KOPT-K1 (cell line): ENCODE data around the gene NCLN.
A peak's percentile ranks its signal among the peaks of the same experiment; 100 is the strongest.
"Not testable (repeated sequence)": the region's sequence is repeated elsewhere in the genome, so short reads cannot be mapped to it uniquely, and the experiment has no call there.

Source experiments
- H3K27ac ChIP-seq: fragments of 200-600 bp; sonication (generic); 2 replicates; pipeline ENCODE4 v1.5.1; 2016; ENCODE audit warnings: antibody characterized with exemption, mild to moderate bottlenecking, low read depth, low read length; ENCODE audit not compliant: poor library complexity, severe bottlenecking
- H3K36me3 ChIP-seq: fragments of 200-600 bp; sonication (generic); 2 replicates; pipeline ENCODE4 v1.5.1; 2017; ENCODE audit warnings: antibody characterized with exemption, mild to moderate bottlenecking, low read length, moderate library complexity; ENCODE audit not compliant: insufficient read depth
- H3K9me3 ChIP-seq: fragments of 200-600 bp; sonication (generic); 2 replicates; pipeline ENCODE4 v1.5.1; 2017; ENCODE audit warnings: antibody characterized with exemption, low read length, mild to moderate bottlenecking; ENCODE audit not compliant: insufficient read depth, poor library complexity, severe bottlenecking

Gene NCLN

DNA sequence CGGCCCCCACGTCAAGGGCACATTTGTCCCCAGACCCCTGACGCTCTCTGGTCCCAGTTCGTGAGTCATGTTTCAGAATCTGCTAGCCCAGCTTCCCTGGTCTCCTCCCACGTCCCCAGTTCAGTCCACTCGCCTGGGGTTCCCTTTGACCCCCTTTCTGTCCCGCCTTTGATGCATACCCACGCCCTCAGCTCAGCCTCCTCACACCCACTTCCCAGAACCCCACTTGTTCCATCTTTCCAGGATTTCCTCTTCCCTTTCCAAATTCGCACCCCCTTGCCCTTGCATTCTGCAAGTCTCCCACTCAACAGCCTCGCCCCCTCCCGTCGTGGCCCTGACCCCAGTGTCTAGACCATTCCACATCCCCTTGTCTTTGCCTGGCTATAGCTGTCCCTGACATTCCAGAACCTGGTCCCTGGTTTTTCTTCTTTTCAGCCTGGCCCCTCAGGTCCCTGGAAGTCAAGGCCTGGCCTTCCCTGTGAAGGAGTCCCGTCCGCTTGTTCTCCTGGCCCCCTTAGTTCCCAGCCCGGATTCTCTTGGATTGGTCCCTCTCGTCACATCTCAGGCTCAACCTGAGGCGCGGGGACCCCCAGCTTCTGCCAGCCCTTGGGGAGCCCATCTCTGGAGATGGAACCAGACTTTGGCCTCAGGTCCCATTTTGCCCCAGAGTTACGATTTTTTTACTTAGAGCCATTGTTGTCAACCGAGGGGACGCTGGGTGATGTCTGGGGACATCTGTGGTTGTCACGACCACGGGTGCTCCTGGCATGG is 1.3 kb downstream of the NCLN start:
- peak overlapping the region; percentile 81 for H3K27ac ChIP-seq
- H3K36me3 ChIP-seq, result peaks cover 46% of the 10 kb centered on the region

DNA sequence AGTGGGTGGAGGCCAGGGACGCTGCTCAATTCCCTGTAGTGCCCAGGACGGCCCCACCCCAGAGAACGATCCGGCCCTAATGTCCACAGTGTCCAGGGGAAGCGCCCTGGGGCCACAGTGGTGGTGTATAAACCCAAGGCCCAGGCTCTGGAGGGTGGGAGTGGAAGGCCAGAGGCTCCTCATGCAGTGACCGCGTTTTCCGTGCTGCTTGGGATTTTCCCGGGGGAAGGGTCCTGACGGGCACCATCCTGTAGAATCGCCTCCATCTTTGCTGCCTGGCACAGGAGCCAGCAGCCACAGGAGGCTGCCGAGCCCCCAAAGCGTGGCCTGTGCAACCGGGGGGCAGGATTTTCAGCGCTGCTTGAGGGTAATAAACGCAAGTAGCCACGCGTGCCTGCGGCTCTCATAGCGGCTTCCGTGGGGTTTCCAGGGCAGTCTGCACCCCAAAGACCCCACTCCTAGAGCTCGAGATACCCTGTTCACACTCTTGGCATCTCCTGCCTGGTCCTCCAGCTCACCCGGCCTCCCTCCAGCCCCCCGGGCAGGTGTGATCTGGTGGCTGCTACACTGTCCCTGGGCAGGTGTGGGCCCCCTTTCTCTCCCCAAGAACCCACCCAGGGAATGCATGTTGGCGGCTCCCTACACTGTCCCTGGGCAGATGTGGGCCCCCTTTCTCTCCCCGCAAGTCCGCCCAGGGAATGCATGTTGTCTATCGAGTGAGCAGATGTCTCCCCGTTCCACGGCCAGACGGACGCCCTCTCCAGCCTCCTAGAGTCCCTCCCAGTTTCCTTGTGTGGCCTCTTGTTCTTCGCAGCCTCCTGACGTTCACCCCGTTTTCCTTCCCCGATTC is 2.2 kb downstream of the NCLN start:
- no peaks in the 10 kb centered on the region for H3K9me3 ChIP-seq
- H3K36me3 ChIP-seq, result peaks cover 51% of the 10 kb centered on the region
- no peak overlapping the region for H3K27ac ChIP-seq

More for the DNA sequence above, 1.3 kb downstream of the NCLN start:
- H3K9me3 ChIP-seq, result no peaks in the 10 kb centered on the region

DNA sequence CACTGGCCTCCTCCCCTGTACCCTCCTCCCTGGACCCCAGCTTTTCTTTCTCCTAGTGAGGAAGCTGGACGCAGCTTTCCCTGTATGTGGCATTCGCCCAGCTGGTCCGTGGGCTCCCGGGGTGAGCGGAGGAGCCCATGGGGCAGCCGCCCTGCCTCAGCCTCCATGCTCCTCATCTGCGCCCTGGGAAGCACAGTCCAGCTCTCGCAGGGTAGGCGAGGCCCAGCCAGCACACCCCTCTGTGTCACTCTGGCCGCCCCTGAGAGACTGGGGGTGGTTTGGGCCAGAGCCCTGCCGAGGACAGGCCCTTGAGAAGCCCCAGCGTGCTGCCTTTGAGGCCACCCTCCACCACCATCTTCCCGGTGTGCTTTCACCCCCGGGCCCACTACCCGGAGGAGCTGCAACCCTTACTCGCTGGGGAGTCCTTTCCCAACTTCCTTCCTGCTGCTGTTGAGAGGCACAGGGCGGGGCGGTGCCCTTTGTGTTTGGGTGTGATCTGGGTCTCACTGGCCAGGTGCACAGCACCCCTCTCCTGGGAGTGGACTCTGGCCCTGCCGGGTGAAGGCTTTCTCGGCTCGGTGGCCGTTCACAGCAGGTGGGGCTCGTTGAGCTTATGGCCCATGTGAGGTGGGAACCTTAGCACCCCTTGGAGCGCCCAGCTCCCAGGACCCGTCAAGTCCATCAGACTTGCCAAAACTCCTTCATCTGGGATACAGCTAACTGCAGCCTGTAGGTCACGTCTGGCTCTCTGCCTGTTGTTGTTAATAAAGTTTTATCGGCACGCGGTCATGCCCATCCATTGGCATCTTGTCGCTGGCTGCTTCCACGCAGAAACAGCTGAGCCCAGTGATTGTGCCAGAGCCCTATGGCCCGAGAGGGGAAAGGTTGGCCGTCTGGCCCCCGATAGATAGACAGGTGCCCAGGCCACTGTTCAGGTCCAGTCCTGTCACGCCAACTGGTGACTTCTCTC is 3.2 kb downstream of the NCLN start:
- Histone ChIP-seq H3K9me3 (no peaks in the 10 kb centered on the region), H3K36me3 (peaks cover 58% of the 10 kb centered on the region), H3K27ac (no peak overlapping the region)

DNA sequence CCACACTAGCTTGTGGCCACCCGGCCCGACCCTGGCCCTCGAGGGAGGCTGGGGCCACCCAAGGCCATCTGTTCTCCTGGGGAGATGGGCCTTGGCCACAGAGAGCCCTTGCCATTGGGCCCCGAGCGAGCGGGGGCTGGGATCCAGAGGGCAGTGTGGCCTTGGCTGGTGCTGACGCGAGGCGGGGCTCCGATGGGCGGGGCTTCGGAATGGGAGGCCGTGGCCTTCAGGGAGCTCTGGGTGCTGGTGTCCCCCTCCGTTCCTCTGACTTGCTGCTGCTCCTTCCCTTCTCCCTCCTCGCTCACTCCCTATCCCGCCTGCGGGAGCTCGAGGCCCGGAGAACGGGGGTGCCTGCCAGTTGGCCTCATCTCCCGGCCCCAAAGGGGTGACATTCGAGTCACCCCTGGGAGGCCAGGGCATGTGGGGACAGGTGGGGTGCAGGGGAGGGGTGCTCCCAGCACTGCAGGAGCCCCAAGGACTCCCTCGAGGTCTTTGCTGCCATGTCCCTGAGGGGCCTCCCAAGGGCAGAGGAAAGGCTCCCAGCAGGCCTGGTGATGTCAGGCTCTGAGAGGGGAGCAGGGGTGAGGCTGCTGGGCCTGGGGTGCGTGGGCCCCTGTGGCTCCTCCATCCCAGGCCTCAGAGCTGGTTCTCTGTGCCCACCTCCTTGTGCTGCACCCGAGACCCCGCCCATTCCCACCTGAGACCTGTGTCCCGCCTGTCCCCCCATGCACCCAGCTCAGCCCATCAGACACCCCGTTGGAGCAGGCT is 4.2 kb downstream of the NCLN start:
- Histone ChIP-seq H3K27ac (no peak overlapping the region), H3K36me3 (peaks cover 59% of the 10 kb centered on the region), H3K9me3 (no peaks in the 10 kb centered on the region)

DNA sequence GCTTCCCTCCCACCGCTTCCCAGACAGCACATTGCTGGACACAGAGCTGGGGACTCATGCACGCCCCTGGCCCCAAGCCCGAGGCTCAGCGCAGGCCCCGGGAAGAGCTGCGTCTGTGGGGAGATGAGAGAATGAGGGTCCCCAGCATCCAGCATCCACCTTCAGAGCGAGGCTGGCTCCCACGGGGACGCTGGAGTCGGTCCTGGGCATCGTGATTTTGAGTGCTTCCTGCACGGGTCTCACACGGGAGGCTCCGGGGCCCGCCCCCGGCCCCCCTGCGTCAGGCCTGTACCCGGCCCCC is 4.7 kb downstream of the NCLN start:
- H3K27ac ChIP-seq, result no peak overlapping the region
- peaks cover 63% of the 10 kb centered on the region for H3K36me3 ChIP-seq
- no peaks in the 10 kb centered on the region for H3K9me3 ChIP-seq

DNA sequence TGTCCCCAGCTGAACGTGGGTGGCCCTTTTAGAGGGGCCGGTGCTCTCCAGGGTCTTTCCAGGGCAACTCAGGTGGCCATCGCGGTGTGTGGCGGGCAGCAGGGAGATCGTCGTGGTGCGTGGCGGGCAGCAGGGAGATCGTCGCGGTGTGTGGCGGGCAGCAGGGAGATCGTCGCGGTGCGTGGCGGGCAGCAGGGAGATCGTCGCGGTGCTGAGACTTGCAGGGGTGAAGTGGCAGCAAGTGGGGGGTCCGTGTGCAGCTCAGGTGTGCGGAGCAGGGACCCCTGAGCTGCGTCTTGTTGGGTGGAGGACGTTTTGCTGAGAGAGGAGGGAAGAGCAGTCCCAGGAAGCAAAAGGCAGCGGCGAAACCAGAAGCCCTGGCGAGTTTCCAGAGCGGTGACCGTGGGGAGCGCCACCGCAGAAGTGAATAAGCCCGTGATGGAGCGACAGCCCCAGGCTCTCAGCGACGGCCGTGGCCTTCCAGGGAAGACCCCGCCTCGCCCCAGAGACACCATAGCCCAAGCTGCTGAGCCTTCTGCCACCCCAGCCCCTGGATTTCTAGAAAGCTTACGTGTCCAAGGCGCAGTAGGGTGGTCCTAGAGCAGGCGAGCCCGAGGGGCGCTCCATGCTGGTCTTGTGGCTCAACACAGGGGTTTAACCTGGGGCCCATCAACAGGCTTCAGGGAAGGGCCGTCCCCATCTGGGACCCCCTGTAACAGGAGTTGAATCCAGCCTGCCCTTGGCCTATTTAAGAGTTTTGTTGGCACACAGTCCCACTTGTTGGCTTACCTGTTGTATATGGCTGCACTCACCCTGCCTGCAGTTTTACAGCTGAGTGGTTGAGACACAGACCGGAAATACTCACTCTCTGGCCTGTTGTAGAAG is 5.4 kb downstream of the NCLN start:
- H3K9me3 ChIP-seq, result no peaks in the 10 kb centered on the region
- no peak overlapping the region for H3K27ac ChIP-seq
- H3K36me3 ChIP-seq, result peaks cover 69% of the 10 kb centered on the region

DNA sequence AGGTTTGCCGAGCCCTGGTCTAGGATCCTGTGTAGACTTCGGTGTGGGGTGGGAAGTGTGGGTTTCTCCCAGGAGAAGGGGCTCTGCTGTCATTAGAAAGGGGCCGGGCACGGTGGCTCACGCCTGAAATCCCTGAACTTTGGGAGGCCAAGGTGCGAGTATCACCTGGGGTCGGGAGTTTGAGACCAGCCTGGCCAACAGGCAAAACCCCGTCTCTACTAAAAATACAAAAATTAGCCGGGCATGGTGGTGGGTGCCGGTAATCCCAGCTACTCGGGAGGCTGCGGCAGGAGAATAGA is 6.0 kb downstream of the NCLN start:
- not testable (repeated sequence) for H3K27ac ChIP-seq
- H3K36me3 ChIP-seq, result peaks cover 75% of the 10 kb centered on the region

DNA sequence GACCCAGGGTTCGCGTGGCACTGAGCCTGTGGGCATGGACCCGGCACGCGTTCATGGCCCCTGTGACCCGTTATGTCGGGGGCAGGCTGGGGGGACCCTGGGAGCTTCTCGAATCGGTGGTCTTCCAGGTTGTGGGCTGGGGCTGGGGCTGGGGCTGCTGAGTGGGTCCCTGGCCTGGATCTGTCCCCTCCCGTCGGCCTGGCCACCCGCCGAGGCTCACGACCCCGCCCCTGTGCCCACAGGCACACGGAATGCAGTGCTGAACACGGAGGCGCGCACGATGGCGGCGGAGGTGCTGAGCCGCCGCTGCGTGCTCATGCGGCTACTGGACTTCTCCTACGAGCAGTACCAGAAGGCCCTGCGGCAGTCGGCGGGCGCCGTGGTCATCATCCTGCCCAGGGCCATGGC is 6.5 kb downstream of the NCLN start:
- Histone ChIP-seq H3K27ac (no peak overlapping the region), H3K9me3 (no peaks in the 10 kb centered on the region), H3K36me3 (peaks cover 79% of the 10 kb centered on the region)

More for the DNA sequence above, 6.0 kb downstream of the NCLN start:
- not testable (repeated sequence) for H3K9me3 ChIP-seq

DNA sequence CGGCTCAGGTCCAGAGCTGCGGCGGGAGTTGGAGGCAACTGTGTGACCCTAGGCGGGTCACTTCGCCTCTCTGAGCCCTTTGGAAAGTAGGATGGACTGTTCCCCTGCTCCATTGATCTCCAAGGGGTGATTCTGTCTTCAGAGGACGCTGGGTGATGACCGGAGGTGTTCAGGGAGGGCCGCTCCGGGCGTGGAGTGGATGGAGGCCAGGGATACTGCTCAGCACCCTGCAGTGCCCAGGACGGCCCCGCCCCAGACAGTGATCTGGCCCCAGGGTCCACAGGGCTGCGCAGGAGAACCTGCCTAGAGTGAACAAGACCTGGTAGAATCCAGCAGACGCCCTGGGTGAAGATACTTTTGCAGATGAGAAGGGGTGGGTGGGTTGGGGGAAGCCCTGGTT is 7.0 kb downstream of the NCLN start:
- no peaks in the 10 kb centered on the region for H3K9me3 ChIP-seq
- H3K36me3 ChIP-seq, result peaks cover 81% of the 10 kb centered on the region
- no peak overlapping the region for H3K27ac ChIP-seq

DNA sequence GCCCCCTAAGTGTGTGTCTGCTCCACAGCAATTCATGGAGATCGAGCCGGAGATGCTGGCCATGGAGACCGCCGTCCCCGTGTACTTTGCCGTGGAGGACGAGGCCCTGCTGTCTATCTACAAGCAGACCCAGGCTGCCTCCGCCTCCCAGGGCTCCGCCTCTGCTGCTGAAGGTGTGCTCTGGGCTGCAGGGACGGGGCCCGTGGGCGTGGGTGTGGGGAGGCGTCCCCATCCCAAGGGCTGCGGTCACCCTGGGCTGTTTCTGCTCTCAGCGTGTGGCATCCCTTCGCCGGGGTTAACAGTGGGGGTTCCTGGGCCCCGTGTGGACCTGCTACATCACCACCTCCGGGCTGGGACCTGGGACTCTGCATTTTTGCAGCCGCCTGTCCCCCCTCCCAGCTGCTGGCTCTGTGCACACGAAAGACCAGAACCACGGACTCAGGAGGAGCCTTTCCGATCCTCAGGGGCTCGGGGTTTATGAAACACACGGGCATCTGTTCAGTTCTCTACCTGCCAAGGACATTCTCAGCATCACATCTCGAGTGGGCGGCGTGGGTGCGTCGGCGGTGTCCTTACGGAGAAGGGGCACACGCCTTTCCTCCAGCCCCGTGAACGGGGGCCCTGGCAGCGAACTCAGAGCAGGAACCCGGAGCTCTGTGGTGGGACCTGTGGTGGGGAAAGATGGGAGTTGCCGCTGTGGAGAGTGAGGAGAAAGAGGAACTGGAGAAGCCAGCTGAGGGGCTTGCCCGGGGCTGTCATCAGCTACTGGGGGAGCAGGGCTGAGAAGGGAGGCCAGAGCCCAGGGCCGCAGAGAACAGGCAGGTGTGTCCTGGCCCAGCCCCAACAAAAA is 7.8 kb downstream of the NCLN start:
- Histone ChIP-seq H3K27ac (no peak overlapping the region), H3K36me3 (peaks cover 82% of the 10 kb centered on the region), H3K9me3 (no peaks in the 10 kb centered on the region)

DNA sequence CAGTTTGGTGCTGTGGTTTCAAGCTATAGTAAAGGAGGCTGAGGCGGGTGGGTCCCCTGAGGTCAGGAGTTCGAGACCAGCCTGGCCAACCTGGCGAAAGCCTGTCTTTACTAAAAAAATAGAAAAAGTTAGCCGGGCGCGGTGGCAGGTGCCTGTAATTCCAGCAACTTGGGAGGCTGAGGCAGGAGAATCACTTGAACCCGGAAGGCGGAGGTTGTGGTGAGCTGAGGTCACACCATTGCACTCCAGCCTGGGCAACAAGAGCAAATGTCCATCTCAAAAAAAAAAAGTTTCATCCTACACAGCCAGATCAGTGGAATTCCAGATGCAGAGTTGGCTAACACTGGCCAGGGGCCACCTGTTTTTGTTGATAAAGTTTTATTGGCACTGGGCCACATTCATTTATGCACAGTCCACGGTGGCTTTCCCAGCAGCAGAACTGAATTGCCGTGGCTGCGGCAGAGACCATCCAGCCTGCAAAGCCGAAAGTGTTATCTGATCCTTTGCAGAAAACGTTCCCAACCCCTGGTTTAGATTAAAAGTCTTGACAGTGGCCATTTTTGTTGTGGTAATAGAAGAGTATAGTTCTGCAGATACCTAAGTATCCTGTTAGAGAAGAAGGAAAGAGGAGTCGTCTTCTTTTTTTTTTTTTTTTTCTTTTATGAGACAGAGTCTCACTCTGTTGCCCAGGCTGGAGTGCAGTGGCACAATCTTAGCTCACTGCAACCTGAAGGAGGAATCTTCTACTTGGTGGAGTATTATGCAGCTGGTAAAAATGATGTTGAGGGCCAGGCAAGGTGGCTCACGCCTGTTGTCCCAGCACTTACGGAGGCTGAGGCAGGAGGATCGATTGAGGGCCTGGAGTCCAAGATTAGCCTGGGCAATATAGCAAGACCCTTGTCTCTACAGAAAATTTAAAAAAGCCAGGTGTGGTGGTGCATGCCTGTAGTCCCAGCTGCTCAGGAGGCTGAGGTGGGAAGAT is 8.7 kb downstream of the NCLN start:
- no peak overlapping the region for H3K27ac ChIP-seq
- H3K9me3 ChIP-seq, result no peaks in the 10 kb centered on the region
- peaks cover 82% of the 10 kb centered on the region for H3K36me3 ChIP-seq
